Measurements from ENCODE around the gene DNAJB14. TPM values are rescaled to one million over a fixed set of nuclear protein-coding genes. Genes with fewer than 3 reads are reported as not detected.
A peak's percentile ranks its signal among the peaks of the same experiment; 100 is the strongest.

Gene DNAJB14
- total RNA-seq, 1 donor, result 49.1 TPM

GRCh38 chr4:99971453-99972111 lies 25.2 kb upstream of the DNAJB14 start:
- H3K4me3 ChIP-seq (ENCODE audit: low read depth, low read length), result no peak overlapping the region
- no peak for DNase-seq (ENCODE audit: low read depth)
- no peak for TF ChIP-seq CTCF (IDR thresholded peaks at IDR 0.05; ENCODE audit: insufficient read depth, low read length)

GRCh38 chr4:99968330-99968729 lies 21.9 kb upstream of the DNAJB14 start:
- peak; percentile 52 for DNase-seq (ENCODE audit: low read depth)
- no peak overlapping the region for H3K4me3 ChIP-seq (ENCODE audit: low read depth, low read length)
- TF ChIP-seq CTCF (IDR thresholded peaks at IDR 0.05; ENCODE audit: insufficient read depth, low read length), result no peak

- DNase-seq (ENCODE audit: low read depth), result no peak
- TF ChIP-seq CTCF (IDR thresholded peaks at IDR 0.05; ENCODE audit: insufficient read depth, low read length), result no peak
Measured at GRCh38 chr4:99966692-99967091, 20.3 kb upstream of the DNAJB14 start.

GRCh38 chr4:99965674-99966350 lies 19.4 kb upstream of the DNAJB14 start:
- TF ChIP-seq CTCF (IDR thresholded peaks at IDR 0.05; ENCODE audit: insufficient read depth, low read length), result no peak
- no peak overlapping the region for H3K4me3 ChIP-seq (ENCODE audit: low read depth, low read length)
- no peak for DNase-seq (ENCODE audit: low read depth)

More at GRCh38 chr4:99966692-99967091, 20.3 kb upstream of the DNAJB14 start:
- no peak overlapping the region for H3K4me3 ChIP-seq (ENCODE audit: low read depth, low read length)

GRCh38 chr4:99965173-99965572 lies 18.8 kb upstream of the DNAJB14 start:
- no peak for DNase-seq (ENCODE audit: low read depth)
- no peak for TF ChIP-seq CTCF (IDR thresholded peaks at IDR 0.05; ENCODE audit: insufficient read depth, low read length)
- H3K4me3 ChIP-seq (ENCODE audit: low read depth, low read length), result no peak overlapping the region

GRCh38 chr4:99961711-99962110 lies 15.3 kb upstream of the DNAJB14 start:
- DNase-seq (ENCODE audit: low read depth), result no peak
- TF ChIP-seq CTCF (IDR thresholded peaks at IDR 0.05; ENCODE audit: insufficient read depth, low read length), result no peak

More at GRCh38 chr4:99961711-99962110, 15.3 kb upstream of the DNAJB14 start:
- H3K4me3 ChIP-seq (ENCODE audit: low read depth, low read length), result no peak overlapping the region
